HG02763 (cell line): Measurements from ENCODE around the gene APCDD1L.
"Not testable (repeated sequence)": the region's sequence is repeated elsewhere in the genome, so short reads cannot be mapped to it uniquely, and the experiment has no call there.

Source experiments
- ATAC-seq: cut with Tn5 transposase; IDR thresholded peaks from one replicate; pipeline ENCODE4 v1.9.1; 2021; ENCODE audit warnings: mild to moderate bottlenecking, moderate library complexity; ENCODE audit not compliant: unreplicated experiment

The APCDD1L gene

DNA sequence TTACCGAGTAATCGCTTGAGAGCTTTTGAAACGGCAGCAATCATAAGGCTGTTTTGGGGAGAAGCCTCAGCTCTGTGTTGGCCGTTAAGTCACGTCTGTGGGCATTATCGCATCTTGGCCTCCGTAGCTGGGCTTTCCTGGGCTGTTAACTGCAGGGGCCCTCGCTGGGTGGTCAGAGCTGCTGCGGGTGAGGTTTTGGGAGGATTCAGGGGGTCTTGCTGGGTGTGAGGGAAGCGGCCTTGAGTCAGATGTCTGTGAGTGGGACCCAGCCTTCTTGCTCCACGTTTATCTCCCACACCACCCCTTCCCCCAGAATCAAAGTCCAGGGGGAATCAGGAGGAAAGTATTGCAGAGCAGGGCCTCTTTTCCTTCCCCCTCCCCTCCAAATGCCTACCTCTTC lies 3.2 kb upstream of the APCDD1L start:
- ATAC-seq: no peak

DNA sequence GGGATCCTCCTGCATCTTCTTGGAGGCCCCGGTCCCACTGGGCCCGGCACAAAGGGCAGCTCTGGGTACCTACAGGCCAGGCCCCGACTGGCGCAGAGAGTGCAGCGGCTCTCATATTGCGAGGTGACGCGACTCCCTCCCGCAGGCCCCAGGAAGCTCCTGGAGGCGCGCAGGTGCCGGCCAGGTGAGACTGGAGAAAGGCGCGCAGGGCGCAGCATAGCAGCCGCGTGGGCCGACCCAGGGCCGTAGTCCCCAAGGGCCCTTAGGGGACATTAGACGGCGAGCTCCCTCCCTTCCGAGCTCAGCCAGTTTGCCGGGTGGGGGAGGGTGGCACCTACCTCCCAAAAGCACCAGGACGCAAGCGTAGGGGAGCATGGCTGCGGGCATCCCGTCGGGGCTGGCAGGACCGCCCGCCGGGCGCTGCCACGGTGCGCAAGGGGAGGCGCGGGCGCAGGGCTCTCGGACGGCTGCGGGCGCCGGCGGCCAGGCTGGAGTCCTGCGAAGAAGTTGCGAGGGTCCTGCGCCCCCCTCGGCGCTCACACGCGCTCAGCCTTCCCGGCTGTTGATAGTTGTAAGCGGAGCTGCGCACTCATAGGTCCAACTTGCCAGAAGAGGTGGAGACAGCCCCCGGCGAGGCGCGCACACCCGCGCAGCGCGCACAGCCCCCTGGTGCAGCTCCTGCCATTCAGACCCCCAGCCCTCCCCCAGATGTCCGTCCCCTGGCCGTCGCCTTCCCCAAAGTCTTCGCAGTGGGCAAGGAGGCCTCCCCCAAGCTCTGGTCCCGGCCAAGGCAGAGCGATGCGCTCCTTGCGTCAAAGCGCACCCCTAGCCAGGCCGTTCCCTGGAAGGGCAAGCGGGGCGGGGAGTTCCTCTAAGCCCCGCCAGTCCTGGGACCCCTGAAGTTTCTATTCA lies 622 bp downstream of the APCDD1L start:
- no peak for ATAC-seq

- no peak for ATAC-seq
Measured at GRCh38 chr20:58513580-58514285, 1.5 kb downstream of the APCDD1L start.

- ATAC-seq: no peak
Measured at GRCh38 chr20:58512808-58513552, 2.2 kb downstream of the APCDD1L start.

DNA sequence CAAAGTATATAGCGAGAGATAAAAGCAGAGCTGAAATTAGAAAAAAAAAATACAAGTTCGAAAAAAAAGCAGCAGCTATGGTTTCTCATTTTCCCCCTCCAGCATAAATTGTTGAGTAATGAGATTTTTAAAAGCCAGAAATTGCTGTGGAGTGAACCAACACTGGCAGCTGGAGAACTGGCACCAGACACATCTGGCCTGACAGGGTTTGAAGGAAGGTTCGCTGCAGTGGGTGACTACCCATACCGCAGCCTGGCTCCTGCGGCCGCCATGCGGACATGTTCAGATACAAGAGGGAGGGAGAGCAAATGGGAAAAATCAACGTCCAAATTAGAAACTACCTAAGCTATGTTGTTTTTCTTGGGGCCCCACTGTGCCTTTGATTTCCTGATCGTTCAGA lies 3.3 kb downstream of the APCDD1L start:
- ATAC-seq: no peak

DNA sequence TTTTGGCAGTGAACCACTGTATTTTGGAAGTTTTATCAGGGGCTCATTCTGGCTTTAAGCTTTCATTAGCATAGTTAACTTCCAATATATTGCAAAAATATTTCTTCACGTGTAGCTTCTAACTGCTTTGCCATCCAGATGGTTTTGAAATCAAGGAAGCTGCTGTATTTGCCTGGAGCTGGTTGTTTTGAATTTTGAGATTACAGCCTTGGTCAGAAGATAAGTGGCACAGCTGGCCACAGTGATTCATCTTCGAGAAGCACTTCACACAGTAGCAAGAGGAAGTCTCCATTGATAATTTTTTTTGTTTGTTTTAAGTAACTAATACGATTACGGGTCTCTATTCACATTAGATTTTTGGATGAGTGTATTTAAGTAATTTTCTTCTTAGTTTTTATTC lies 3.8 kb downstream of the APCDD1L start:
- no peak for ATAC-seq

DNA sequence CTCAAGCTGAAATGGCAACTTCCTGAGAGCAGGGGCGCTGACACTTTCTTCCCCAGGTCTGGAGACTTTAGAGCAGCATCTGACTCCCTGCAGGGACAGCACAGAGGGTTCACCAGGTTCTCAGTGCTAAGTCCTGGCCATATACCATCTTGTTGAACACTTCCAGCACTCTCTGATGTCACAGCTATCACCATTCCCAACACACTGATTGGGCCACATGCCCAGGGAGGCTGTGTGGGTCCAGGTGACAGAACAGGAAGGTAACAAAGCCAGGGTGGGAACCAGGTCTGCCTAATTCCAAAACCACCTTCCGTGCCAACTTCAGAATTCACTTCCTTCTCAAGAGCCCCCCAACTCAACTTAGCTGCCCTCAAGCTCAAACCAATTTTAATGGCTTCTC lies 4.3 kb downstream of the APCDD1L start:
- ATAC-seq: no peak

GRCh38 chr20:58508762-58509395 lies 6.3 kb downstream of the APCDD1L start:
- no peak for ATAC-seq

GRCh38 chr20:58506999-58507398 lies 8.2 kb downstream of the APCDD1L start:
- ATAC-seq: not testable (repeated sequence)

DNA sequence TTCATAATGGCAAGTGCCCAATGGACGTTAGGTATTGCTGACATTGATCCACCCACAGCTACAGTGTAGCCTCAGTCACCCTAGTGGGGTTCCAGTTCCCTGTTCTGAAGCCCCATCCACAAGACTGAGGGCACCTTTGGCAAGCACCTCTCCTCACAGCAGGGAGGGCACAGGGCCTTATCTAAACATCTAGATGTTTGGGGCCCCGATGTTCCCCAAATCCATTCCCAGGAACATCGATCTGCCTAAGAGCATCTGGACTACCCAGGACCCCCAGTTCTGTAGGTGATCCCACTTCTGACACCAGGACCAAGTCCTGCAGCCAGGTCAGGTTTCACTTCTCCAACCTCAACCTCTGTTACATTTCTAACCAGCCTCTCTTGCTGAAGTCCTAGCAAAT lies 10.6 kb downstream of the APCDD1L start:
- no peak for ATAC-seq

DNA sequence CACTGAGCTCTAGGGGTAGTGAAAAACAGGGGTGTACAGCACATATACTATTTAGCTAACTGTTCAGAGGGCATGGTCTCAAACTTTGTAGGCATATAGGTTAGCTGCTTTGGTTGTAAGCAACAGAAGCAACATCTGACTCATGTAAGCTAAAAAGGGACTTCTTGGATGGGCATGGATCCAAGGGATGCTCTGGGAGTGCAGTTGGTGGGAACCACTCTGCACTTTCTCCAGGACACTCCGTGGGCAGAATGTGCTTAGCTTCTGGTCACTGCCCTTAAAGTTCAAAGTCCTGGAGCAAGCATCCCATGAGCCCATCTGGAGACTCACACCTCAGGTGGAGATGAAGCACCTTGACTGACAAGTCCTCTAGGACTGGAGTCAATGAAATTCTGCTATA lies 11.5 kb downstream of the APCDD1L start:
- no peak for ATAC-seq

DNA sequence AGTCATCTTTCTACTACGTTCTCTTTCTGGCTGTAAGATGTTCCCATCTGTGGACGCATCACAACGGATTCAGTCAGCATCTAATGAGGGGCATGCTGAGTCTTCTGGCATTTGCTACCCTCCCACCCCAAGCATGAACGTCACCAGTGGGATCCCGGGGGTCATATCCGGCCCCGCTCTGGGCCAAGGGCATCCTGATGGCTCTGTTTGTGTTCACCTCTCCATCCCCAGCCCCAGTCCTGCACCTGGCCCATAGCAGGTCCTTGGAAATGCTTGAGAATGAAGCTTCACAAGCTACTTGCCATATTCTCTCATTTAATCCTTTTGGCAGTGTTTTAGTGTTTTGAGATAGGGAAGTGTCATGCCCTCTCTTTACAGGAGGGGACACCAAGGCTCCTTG lies 14.9 kb downstream of the APCDD1L start:
- no peak for ATAC-seq

DNA sequence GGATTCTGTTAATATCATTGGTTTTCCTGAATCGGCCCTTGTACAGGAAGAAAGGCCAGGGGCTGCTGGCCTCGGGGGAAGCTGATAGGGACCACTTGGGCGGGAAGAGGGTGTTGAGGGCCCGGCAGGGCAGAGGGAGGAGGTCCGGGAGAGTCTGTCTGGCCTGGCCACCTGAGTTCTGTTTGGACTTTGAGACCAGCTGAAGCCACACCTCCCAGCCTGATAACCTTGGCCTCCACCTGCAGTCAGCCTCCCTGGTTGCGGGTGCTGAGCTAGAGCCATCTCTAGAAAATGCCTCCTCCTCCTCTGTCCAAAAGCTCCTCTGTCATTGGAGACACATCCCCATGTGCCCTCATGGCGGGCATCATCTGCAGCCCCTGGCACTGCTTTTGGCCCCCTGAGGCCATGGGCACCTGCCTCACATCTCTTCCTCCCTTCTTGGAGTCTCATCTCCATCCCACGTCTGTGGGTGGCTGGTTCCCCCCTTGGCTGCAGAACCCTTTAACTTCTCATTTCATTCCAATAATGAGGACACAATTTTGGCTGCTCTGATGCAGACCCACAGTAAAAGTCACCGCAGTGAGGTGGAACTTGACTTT lies 16.6 kb downstream of the APCDD1L start:
- ATAC-seq: no peak

DNA sequence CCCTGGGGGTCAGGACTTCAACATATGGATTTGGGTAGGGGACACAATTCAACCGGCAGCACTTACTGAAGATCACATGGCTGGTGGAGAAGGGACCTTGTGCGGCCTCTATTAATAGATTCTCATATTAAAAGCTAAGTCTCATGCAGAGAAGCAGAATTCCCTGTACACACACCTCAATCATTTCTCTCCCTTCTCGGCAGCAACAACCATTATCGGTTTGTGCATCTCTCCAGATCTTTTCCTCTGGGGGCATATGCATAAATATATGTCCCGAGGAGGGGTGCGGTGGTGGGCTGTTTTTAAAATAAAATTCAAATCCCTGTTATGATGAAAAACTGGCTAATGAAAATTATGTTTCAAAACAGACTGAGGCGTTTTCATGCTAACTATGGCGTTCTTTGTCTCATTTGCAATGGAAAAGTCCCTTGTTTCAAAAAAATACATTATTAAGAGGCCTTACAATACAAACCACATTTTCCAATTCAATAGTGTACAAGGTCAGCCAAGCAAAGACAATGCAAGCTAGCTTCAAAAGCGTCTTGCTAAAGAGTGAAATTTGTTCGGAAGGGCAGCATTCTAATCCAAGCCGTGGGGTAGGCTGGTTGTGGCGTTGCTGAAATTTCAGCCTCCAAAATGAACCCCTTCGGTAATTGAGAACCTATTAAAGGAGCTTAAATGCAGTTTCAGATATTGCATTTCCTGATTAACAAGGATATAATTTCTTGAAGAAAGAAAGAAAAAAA lies 17.3 kb downstream of the APCDD1L start:
- ATAC-seq: no peak

DNA sequence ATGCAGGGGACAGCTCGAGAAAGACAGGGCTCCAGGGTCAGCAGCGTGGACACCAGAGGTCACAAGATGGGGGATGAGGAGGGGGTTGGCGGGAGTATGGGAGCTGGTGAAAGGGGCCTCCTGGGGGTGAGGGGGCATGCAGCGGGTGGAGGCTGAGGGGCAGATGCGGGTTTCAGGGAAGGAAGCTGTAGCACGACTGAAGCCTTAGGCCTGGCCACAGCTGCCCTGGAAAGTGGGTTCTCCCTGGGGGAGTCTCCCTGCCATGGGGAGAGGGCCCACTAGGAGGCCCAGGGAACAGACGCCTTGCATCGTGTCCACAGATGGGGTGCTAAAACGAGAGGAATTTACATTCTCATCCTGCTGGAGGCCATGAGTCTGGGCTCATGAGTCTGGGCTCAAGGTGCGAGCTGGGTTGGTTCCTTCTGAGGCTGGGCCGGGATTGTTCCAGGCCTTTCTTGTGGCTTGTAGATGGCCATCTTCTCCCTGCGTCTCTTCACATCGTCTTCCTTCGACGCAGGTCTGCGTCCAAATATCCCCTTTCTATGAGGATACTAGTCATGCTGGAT lies 18.0 kb downstream of the APCDD1L start:
- no peak for ATAC-seq

GRCh38 chr20:58496429-58496769 lies 18.8 kb downstream of the APCDD1L start:
- ATAC-seq: no peak

DNA sequence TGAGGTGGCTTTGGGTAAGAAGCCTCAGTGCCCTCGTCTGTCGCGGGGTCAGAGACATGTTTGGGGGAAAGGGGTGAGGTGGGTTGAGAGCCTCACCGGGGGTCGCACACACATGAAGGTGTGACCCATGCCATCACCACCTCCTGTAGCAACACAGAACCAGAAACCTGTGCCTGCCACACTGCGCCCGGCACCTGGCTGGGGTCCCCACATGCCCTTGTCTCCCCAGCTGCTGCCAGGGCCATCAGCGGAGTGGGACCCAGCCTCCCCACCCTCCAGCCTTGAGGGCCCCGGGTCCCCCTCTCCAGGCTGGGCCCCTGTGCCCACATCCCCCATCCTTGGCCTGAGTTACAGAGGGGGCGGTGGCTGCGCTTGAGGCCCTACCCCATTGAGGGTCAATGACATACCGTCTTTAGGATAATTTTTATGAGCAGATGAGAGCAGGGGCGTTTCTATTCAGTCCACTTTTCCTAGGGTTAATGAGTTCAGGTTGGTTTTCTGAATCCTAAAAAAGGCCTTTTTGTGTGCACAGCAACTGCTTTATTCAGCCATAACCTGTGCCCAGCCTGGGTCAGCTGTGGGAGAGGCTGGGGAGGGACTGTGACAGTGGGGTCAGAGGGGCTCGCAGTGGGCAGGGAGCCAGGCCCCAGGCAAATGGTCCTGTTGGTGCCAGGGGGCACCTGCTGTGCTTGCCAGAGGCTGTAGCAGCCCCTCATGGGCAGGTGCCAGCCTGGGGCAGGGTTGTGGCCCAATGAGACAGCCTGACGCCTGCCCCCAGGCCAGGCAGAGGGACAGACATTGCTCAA lies 19.4 kb downstream of the APCDD1L start:
- ATAC-seq: no peak

GRCh38 chr20:58494923-58495622 lies 20.1 kb downstream of the APCDD1L start:
- ATAC-seq: no peak
